ENCODE data around the gene CUL7. TPM values are rescaled to one million over a fixed set of nuclear protein-coding genes. Genes with fewer than 3 reads are reported as not detected.

Gene CUL7
- 5.4 to 8.8 TPM (median 8.4 TPM) in 5 replicates for total RNA-seq (2022; extraction: Qiagen RNA extraction)

GRCh38 chr6:43053545-43054205, at the start of gene CUL7:
TSS of gene CUL7 (minus strand) at chr6:43053851. CDS start at chr6:43052788, 1,063 bp downstream.

GRCh38 chr6:43075670-43076463, 22.2 kb upstream of the CUL7 start, which contains the start of gene PTK7:
TSS of gene PTK7 (plus strand) at chr6:43076314. CDS start at chr6:43076489, 175 bp downstream.

GRCh38 chr6:43059168-43060033, 5.8 kb upstream of the CUL7 start, which contains the start of the genes KLC4 and MRPL2:
TSS of gene KLC4 (plus strand) at chr6:43059631. CDS start at chr6:43061336, 1,705 bp downstream.
TSS of gene MRPL2 (minus strand) at chr6:43059434. CDS start at chr6:43059381, 53 bp downstream.

GRCh38 chr6:43021270-43022047, 32.2 kb downstream of the CUL7 start, which contains the start of gene RRP36:
TSS of gene RRP36 (plus strand) at chr6:43021623. CDS start at chr6:43021655, 32 bp downstream.

GRCh38 chr6:43013843-43014433, 39.7 kb downstream of the CUL7 start, which contains the start of the genes KLHDC3 and MEA1:
TSS of gene KLHDC3 (plus strand) at chr6:43014249. CDS start at chr6:43017193, 2,944 bp downstream.
TSS of gene MEA1 (minus strand) at chr6:43013946. CDS start at chr6:43013813, 133 bp downstream.

Other genes with a start within 250 kb of the CUL7 start
- 63.6 to 78.7 TPM (median 69.2 TPM) in 5 replicates for gene RPL7L1, start 174.2 kb downstream of the CUL7 start, total RNA-seq (2022; extraction: Qiagen RNA extraction)
- gene PTCRA, start 137.8 kb downstream of the CUL7 start, total RNA-seq (2022; extraction: Qiagen RNA extraction), result not detected in 5 replicates
- gene CNPY3, start 124.4 kb downstream of the CUL7 start, total RNA-seq (2022; extraction: Qiagen RNA extraction), result 33.9 to 43.7 TPM (median 41.4 TPM) in 5 replicates
- gene GNMT, start 93.1 kb downstream of the CUL7 start, total RNA-seq (2022; extraction: Qiagen RNA extraction), result 0.08 to 0.19 TPM (median 0.13 TPM) in 4 of 5 replicates, not detected in the other
- gene PEX6, start 74.7 kb downstream of the CUL7 start, total RNA-seq (2022; extraction: Qiagen RNA extraction), result 5.8 to 10.5 TPM (median 10.1 TPM) in 5 replicates
- gene PPP2R5D, start 69.3 kb downstream of the CUL7 start, total RNA-seq (2022; extraction: Qiagen RNA extraction), result 28.4 to 31.5 TPM (median 29.7 TPM) in 5 replicates
- 93.9 to 110 TPM (median 98.0 TPM) in 5 replicates for gene MEA1, start 39.9 kb downstream of the CUL7 start, total RNA-seq (2022; extraction: Qiagen RNA extraction)
- gene KLHDC3, start 39.6 kb downstream of the CUL7 start, total RNA-seq (2022; extraction: Qiagen RNA extraction), result 25.9 to 28.6 TPM (median 27.3 TPM) in 5 replicates
- gene RRP36, start 32.2 kb downstream of the CUL7 start, total RNA-seq (2022; extraction: Qiagen RNA extraction), result 70.2 to 79.1 TPM (median 72.4 TPM) in 5 replicates
- gene MRPL2, start 5.6 kb upstream of the CUL7 start, total RNA-seq (2022; extraction: Qiagen RNA extraction), result 51.6 to 56.6 TPM (median 55.3 TPM) in 5 replicates
- 4.9 to 8.2 TPM (median 6.4 TPM) in 5 replicates for gene KLC4, start 5.8 kb upstream of the CUL7 start, total RNA-seq (2022; extraction: Qiagen RNA extraction)
- gene PTK7, start 22.5 kb upstream of the CUL7 start, total RNA-seq (2022; extraction: Qiagen RNA extraction), result 4.0 to 5.0 TPM (median 4.4 TPM) in 5 replicates
- gene SRF, start 117.4 kb upstream of the CUL7 start, total RNA-seq (2022; extraction: Qiagen RNA extraction), result 12.2 to 17.9 TPM (median 16.7 TPM) in 5 replicates
- 6.1 to 9.7 TPM (median 9.2 TPM) in 5 replicates for gene CUL9, start 128.3 kb upstream of the CUL7 start, total RNA-seq (2022; extraction: Qiagen RNA extraction)
- 77.1 to 92.6 TPM (median 87.3 TPM) in 5 replicates for gene DNPH1, start 175.6 kb upstream of the CUL7 start, total RNA-seq (2022; extraction: Qiagen RNA extraction)
- 0.02 to 0.07 TPM (median 0.05 TPM) in 5 replicates for gene TTBK1, start 189.6 kb upstream of the CUL7 start, total RNA-seq (2022; extraction: Qiagen RNA extraction)
- not detected in 5 replicates for gene SLC22A7, start 244.4 kb upstream of the CUL7 start, total RNA-seq (2022; extraction: Qiagen RNA extraction)